Adrenal gland (tissue), 5 donors: ENCODE data around the gene SLCO1B3.

Source experiments
- POLR2A ChIP-seq, 2 donors: fragments of 450-650 bp; IDR thresholded peaks; one replicate each; pipeline ENCODE4 v1.6.1; 2017; ENCODE audit warnings: antibody characterized with exemption in 2 of 2, mild to moderate bottlenecking in 2 of 2, moderate library complexity in 1 of 2
- TF ChIP-seq, protein P1 (sequence below), 6 experiments: fragments of 450-650 bp in 4 of 6; fragments of 200-600 bp in 2 of 6; sonication (generic) in 1 of 6; IDR thresholded peaks; 1 replicate in 5 of 6; 2 replicates in 1 of 6; pipeline versions ENCODE4 v1.5.1 to v1.8.0; 2016 to 2021; ENCODE audit warnings: antibody characterized with exemption in 6 of 6, mild to moderate bottlenecking in 2 of 6, moderate library complexity in 1 of 6
- donor health status: DM: no; HTN: no; CAD: no.

DNA sequence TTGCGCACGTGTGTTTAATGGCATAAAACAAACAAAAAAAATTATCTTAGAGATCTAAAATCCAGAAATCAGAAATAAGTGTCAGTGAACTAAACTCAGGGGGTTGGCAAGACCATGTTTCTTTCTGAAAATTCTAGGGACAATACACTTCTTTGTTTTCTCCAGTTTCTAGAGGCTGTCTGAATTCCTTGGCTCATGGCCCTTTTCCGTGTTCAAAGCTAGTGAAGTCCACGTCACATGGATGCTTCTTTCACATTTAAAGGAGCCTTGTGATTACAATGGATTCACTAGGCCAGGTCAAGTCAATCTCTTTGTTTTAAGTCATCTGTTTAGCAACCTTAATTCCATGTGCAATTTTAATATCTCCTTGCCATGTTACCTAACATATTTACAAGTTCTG, 22.4 kb downstream of the SLCO1B3 start:
- TF ChIP-seq, protein P1, sequence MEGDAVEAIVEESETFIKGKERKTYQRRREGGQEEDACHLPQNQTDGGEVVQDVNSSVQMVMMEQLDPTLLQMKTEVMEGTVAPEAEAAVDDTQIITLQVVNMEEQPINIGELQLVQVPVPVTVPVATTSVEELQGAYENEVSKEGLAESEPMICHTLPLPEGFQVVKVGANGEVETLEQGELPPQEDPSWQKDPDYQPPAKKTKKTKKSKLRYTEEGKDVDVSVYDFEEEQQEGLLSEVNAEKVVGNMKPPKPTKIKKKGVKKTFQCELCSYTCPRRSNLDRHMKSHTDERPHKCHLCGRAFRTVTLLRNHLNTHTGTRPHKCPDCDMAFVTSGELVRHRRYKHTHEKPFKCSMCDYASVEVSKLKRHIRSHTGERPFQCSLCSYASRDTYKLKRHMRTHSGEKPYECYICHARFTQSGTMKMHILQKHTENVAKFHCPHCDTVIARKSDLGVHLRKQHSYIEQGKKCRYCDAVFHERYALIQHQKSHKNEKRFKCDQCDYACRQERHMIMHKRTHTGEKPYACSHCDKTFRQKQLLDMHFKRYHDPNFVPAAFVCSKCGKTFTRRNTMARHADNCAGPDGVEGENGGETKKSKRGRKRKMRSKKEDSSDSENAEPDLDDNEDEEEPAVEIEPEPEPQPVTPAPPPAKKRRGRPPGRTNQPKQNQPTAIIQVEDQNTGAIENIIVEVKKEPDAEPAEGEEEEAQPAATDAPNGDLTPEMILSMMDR (IDR thresholded peaks at IDR 0.05): no peak
- TF ChIP-seq POLR2A (IDR thresholded peaks at IDR 0.05): no peak
